Thyroid gland (tissue), 4 donors: ENCODE results near the gene SH2D4B.

ENCODE experiments used
- CTCF ChIP-seq, 6 experiments: fragments of 200-600 bp in 3 of 6; fragments of 450-650 bp in 3 of 6; sonication (generic) in 3 of 6; IDR thresholded peaks; one replicate each; pipeline ENCODE4 v1.5.1; 2016 to 2019; ENCODE audit warnings: antibody characterized with exemption in 6 of 6, mild to moderate bottlenecking in 2 of 6, inconsistent platforms in 1 of 6, moderate library complexity in 1 of 6
- POLR2A ChIP-seq, 2 donors: fragments of 450-650 bp; IDR thresholded peaks; one replicate each; pipeline ENCODE4 v1.6.1; 2017; ENCODE audit warnings: antibody characterized with exemption in 2 of 2, mild to moderate bottlenecking in 2 of 2, moderate library complexity in 1 of 2

GRCh38 chr10:80609331-80609730 lies 71.6 kb downstream of the SH2D4B start:
- TF ChIP-seq CTCF (IDR thresholded peaks at IDR 0.05) (no peak), POLR2A (IDR thresholded peaks at IDR 0.05) (no peak)
